Endothelial cell of umbilical vein (primary cell): ENCODE results near the gene CTDSPL. TPM values are rescaled to one million over a fixed set of nuclear protein-coding genes. Genes with fewer than 3 reads are reported as not detected.

ENCODE experiments used
- BruUV-seq: library from RNA; stranded (reverse); fragments of 400-500 nt; replicated peaks from 2 replicates; lab custom pipeline; 2021; lab: Mats Ljungman, UMichigan
- CTCF ChIA-PET: fragments of 300-600, 350-600 bp; sonication (Branson Sonifier 250); formaldehyde crosslinking; loops from one replicate; lab custom pipeline; 2021; ENCODE audit warnings: antibody characterized with exemption, inconsistent platforms; lab: Charles Lee
- POLR2A ChIA-PET: fragments of 300-600, 350-600 bp; sonication (Branson Sonifier 250); formaldehyde crosslinking; loops from one replicate; lab custom pipeline; 2021; ENCODE audit warnings: antibody characterized with exemption, inconsistent platforms; lab: Charles Lee
- DNase-seq: peaks from one replicate; pipeline ENCODE4 v3.0.0-alpha.2; 2011; ENCODE audit warnings: low read depth, low spot score
- FAIRE-seq: peaks from 2 replicates; lab custom pipeline; 2011; peaks lifted over from hg19 to GRCh38; lab: Jason Lieb, UNC
- H2AFZ ChIP-seq: 2 replicates; pipeline ENCODE4 v1.6.0; 2012; ENCODE audit warnings: low read depth, low read length, control low read depth, inconsistent platforms
- H3K27ac ChIP-seq: 2 replicates; pipeline ENCODE4 v1.5.1; 2011; ENCODE audit warnings: low read depth, mild to moderate bottlenecking, control low read depth, low read length, moderate library complexity; ENCODE audit not compliant: insufficient read depth
- H3K27me3 ChIP-seq, 2 experiments: 2 replicates each; pipeline versions ENCODE4 v1.6.0 to v1.6.1; 2011; ENCODE audit warnings: low read length in 2 of 2, mixed read lengths in 1 of 2; ENCODE audit not compliant: control insufficient read depth in 2 of 2, insufficient read depth in 2 of 2
- H3K36me3 ChIP-seq, 2 experiments: 2 replicates in 1 of 2; 3 replicates in 1 of 2; pipeline ENCODE4 v1.5.1; 2011; ENCODE audit warnings: low read length in 2 of 2, mild to moderate bottlenecking in 1 of 2, moderate library complexity in 1 of 2; ENCODE audit not compliant: control insufficient read depth in 2 of 2, insufficient read depth in 2 of 2; ENCODE audit errors: extremely low read depth in 1 of 2
- H3K4me1 ChIP-seq: 3 replicates; pipeline ENCODE4 v1.5.1; 2011; ENCODE audit warnings: mild to moderate bottlenecking, low read length; ENCODE audit not compliant: control insufficient read depth, insufficient read depth; ENCODE audit errors: extremely low read depth
- H3K4me2 ChIP-seq: 2 replicates; pipeline ENCODE4 v1.6.1; 2011; ENCODE audit warnings: low read length, control low read depth, mixed read lengths; ENCODE audit not compliant: insufficient read depth
- H3K4me3 ChIP-seq, 3 experiments: fragments of 200-600 bp in 1 of 3; sonication (generic), shearing (Covaris generic) in 1 of 3; replicated peaks in 1 of 3; 2 replicates each; pipeline ENCODE4 v1.5.1; 2011 to 2016; ENCODE audit warnings: control low read depth in 3 of 3, low read length in 3 of 3, mild to moderate bottlenecking in 2 of 3, inconsistent platforms in 1 of 3, low read depth in 1 of 3, moderate library complexity in 1 of 3; ENCODE audit not compliant: insufficient read depth in 1 of 3
- H3K79me2 ChIP-seq: 2 replicates; pipeline ENCODE4 v1.6.0; 2012; ENCODE audit warnings: low read length, inconsistent platforms; ENCODE audit not compliant: control insufficient read depth, insufficient read depth
- H3K9ac ChIP-seq: replicated peaks from 2 replicates; pipeline ENCODE3; 2011; ENCODE audit warnings: low read length, control low read depth; ENCODE audit not compliant: insufficient read depth; ENCODE audit errors: extremely low read depth
- H3K9me1 ChIP-seq: replicated peaks from 3 replicates; pipeline ENCODE4 v1.6.0; 2011; ENCODE audit warnings: mild to moderate bottlenecking, low read length; ENCODE audit not compliant: control insufficient read depth, insufficient read depth; ENCODE audit errors: extremely low read depth
- H3K9me3 ChIP-seq: replicated peaks from 2 replicates; pipeline ENCODE4 v1.5.1; 2012; ENCODE audit warnings: low read length, inconsistent platforms; ENCODE audit not compliant: control insufficient read depth, insufficient read depth
- H4K20me1 ChIP-seq: replicated peaks from 2 replicates; pipeline ENCODE3; 2011; ENCODE audit warnings: mild to moderate bottlenecking, low read length; ENCODE audit not compliant: control insufficient read depth, insufficient read depth; ENCODE audit errors: extremely low read depth
- EZH2 ChIP-seq: IDR thresholded peaks from 2 replicates; pipeline ENCODE4 v1.6.1; 2012; ENCODE audit warnings: borderline replicate concordance, low read depth, mild to moderate bottlenecking, moderate library complexity, low read length, inconsistent platforms; ENCODE audit not compliant: severe bottlenecking
- FOS ChIP-seq: IDR thresholded peaks from 2 replicates; pipeline ENCODE4 v1.6.1; 2011; ENCODE audit warnings: mild to moderate bottlenecking, low read length, moderate library complexity, borderline replicate concordance; ENCODE audit not compliant: insufficient read depth
- GATA2 ChIP-seq: IDR thresholded peaks from 2 replicates; pipeline ENCODE4 v1.7.0; 2011; ENCODE audit warnings: low read depth, mild to moderate bottlenecking, moderate library complexity, mixed read lengths, low read length; ENCODE audit not compliant: insufficient read length, insufficient read depth
- JUN ChIP-seq: IDR thresholded peaks from 2 replicates; pipeline ENCODE4 v1.6.1; 2011; ENCODE audit warnings: borderline replicate concordance, low read depth; ENCODE audit not compliant: insufficient read length, insufficient read depth
- MYC ChIP-seq: IDR thresholded peaks from one replicate; pipeline ENCODE4 v1.6.1; 2011; ENCODE audit warnings: mild to moderate bottlenecking, low read depth, low read length
- POLR2A ChIP-seq: IDR thresholded peaks from 2 replicates; pipeline ENCODE4 v1.6.1; 2012; ENCODE audit warnings: low read depth, mild to moderate bottlenecking, control low read depth, low read length
- POLR2AphosphoS5 ChIP-seq: IDR thresholded peaks from 2 replicates; pipeline ENCODE4 v1.6.1; 2012; ENCODE audit warnings: low read depth, mild to moderate bottlenecking, control low read depth, low read length, moderate library complexity; ENCODE audit not compliant: insufficient read depth
- dilution Hi-C: fragments of 300-500 bp; cut with MboI; formaldehyde crosslinking; loops from one replicate; pipeline ENCODE4 v1.15.0; 2019; ENCODE audit warnings: low sequenced_read_pairs; ENCODE audit not compliant: extremely low pct_ligation_motif_present
- intact Hi-C: fragments of 100-400 bp; cut with micrococcal nuclease; formaldehyde crosslinking; loops from one replicate; pipeline ENCODE4 v1.10.0; 2022
- polyA plus RNA-seq, 4 experiments: library from polyadenylated mRNA; depleted of rRNA in 3 of 4; stranded (reverse) in 3 of 4; unstranded in 1 of 4; fragments of >200 nt; gene quantifications; 2 replicates each; pipeline versions ENCODE4 v1.2.1 to v1.2.3, GENCODE V29; 2011 to 2012; ENCODE audit warnings: missing spikeins in 1 of 4
- total RNA-seq: library from RNA; stranded (reverse); gene quantifications from 2 replicates; pipeline ENCODE4 v1.2.3, GENCODE V29; 2021
- TF ChIP-seq, protein P1 (sequence below), 2 donors: IDR thresholded peaks; 1 replicate in 1 of 2; 2 replicates in 1 of 2; pipeline ENCODE4 v1.5.1; 2011; ENCODE audit warnings: low read length in 2 of 2, mild to moderate bottlenecking in 2 of 2, moderate library complexity in 2 of 2, control low read depth in 1 of 2, inconsistent platforms in 1 of 2, low read depth in 1 of 2; ENCODE audit not compliant: insufficient read depth in 1 of 2; ENCODE audit errors: extremely low read depth in 1 of 2
- TF ChIP-seq, protein P2 (sequence below): IDR thresholded peaks from 2 replicates; pipeline ENCODE4 v1.6.1; 2011; ENCODE audit not compliant: insufficient read depth, insufficient read length

CTDSPL gene
- total and polyA plus RNA-seq, 2 donors (not counting 3 experiments of a cell fraction or from before 2014, with no cell fraction given), result 30.1 to 43.2 TPM

DNA sequence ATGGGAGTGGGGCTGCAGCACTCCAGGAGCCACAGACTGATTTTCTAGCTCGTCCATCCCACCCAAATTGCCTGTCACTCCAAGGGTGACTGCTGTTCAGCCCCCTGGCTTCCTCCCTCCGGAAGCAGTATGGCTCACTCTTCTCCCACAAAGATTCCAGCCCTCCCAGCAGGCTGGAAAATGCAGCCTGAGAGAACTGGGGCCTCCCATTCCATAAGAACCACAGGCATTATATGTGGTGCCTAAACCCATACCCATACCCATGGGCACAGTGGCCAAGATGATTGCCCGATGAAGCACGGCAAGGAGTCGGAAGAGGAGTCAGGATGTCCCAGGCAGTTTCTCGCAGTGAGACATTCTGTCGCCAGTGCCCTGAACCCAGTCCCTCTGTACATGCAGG, 122.9 kb downstream of the CTDSPL start:
- no peak overlapping the region for H3K27ac ChIP-seq
- no peaks in the 10 kb centered on the region for H3K9me3 ChIP-seq
- no peaks in the 10 kb centered on the region for H3K79me2 ChIP-seq
- no peak for TF ChIP-seq POLR2A
- TF ChIP-seq, protein P1, sequence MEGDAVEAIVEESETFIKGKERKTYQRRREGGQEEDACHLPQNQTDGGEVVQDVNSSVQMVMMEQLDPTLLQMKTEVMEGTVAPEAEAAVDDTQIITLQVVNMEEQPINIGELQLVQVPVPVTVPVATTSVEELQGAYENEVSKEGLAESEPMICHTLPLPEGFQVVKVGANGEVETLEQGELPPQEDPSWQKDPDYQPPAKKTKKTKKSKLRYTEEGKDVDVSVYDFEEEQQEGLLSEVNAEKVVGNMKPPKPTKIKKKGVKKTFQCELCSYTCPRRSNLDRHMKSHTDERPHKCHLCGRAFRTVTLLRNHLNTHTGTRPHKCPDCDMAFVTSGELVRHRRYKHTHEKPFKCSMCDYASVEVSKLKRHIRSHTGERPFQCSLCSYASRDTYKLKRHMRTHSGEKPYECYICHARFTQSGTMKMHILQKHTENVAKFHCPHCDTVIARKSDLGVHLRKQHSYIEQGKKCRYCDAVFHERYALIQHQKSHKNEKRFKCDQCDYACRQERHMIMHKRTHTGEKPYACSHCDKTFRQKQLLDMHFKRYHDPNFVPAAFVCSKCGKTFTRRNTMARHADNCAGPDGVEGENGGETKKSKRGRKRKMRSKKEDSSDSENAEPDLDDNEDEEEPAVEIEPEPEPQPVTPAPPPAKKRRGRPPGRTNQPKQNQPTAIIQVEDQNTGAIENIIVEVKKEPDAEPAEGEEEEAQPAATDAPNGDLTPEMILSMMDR (IDR thresholded peaks at IDR 0.05; ENCODE audit: extremely low read depth in 1 of 2, insufficient read depth in 1 of 2, low read depth in 1 of 2, low read length in 2 of 2), result no peak
- TF ChIP-seq FOS, result no peak
- TF ChIP-seq JUN, result no peak
- no peak for TF ChIP-seq GATA2
- no peak for TF ChIP-seq MYC
- TF ChIP-seq, protein P2, sequence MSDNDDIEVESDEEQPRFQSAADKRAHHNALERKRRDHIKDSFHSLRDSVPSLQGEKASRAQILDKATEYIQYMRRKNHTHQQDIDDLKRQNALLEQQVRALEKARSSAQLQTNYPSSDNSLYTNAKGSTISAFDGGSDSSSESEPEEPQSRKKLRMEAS, result no peak
- no peak for TF ChIP-seq POLR2AphosphoS5
- no peak for TF ChIP-seq EZH2
- no peaks in the 10 kb centered on the region for H4K20me1 ChIP-seq
- H3K9me1 ChIP-seq, result no peaks in the 10 kb centered on the region
- H3K27me3 ChIP-seq, result no peaks in the 10 kb centered on the region
- no peak overlapping the region for H2AFZ ChIP-seq
- dilution Hi-C loops, result no loop called here
- H3K36me3 ChIP-seq, result peaks cover 0 to 8% of the 10 kb centered on the region in 2 experiments
- DNase-seq (no peak), FAIRE-seq (no peak)
- H3K9ac ChIP-seq, result no peak overlapping the region
- ChIA-PET POLR2A (no interaction called here), CTCF (interaction anchor here (1.2 to 6.4 kb wide), 3 partner anchors 10 to 17 kb away, joined by 3 to 35 read pairs (median 4); no protein-coding TSS in a partner anchor)
- H3K4me1 ChIP-seq, result no peaks in the 10 kb centered on the region
- intact Hi-C loops, result no loop called here
- H3K4me3 ChIP-seq, result no peak overlapping the region
- H3K4me2 ChIP-seq, result no peak overlapping the region
- no TSS peak for BruUV-seq
